Fibroblast of the aortic adventitia (primary cell): ENCODE data around the gene XRCC2. TPM values are rescaled to one million over a fixed set of nuclear protein-coding genes. Genes with fewer than 3 reads are reported as not detected.
A peak's percentile ranks its signal among the peaks of the same experiment; 100 is the strongest.
"Not testable (repeated sequence)": the region's sequence is repeated elsewhere in the genome, so short reads cannot be mapped to it uniquely, and the experiment has no call there.

ENCODE experiments used
- DNase-seq: peaks from one replicate; pipeline ENCODE4 v3.0.0-alpha.2; 2010; ENCODE audit warnings: low read depth
- H3K4me3 ChIP-seq: 2 replicates; pipeline ENCODE4 v1.5.1; 2011; ENCODE audit warnings: low read depth, mild to moderate bottlenecking, control low read depth, low read length, moderate library complexity
- total RNA-seq: library from RNA; depleted of rRNA; stranded (reverse); fragments of >200 nt; gene quantifications from 2 replicates; pipeline ENCODE4 v1.2.3, GENCODE V29; 2012; ENCODE audit warnings: low replicate concordance
- TF ChIP-seq, protein P1 (sequence below): IDR thresholded peaks from 2 replicates; pipeline ENCODE4 v1.5.1; 2011; ENCODE audit warnings: mild to moderate bottlenecking, low read length, control low read depth, inconsistent platforms; ENCODE audit not compliant: insufficient read depth

Gene XRCC2
- 1.1 and 8.1 TPM in 2 replicates for total RNA-seq

DNA sequence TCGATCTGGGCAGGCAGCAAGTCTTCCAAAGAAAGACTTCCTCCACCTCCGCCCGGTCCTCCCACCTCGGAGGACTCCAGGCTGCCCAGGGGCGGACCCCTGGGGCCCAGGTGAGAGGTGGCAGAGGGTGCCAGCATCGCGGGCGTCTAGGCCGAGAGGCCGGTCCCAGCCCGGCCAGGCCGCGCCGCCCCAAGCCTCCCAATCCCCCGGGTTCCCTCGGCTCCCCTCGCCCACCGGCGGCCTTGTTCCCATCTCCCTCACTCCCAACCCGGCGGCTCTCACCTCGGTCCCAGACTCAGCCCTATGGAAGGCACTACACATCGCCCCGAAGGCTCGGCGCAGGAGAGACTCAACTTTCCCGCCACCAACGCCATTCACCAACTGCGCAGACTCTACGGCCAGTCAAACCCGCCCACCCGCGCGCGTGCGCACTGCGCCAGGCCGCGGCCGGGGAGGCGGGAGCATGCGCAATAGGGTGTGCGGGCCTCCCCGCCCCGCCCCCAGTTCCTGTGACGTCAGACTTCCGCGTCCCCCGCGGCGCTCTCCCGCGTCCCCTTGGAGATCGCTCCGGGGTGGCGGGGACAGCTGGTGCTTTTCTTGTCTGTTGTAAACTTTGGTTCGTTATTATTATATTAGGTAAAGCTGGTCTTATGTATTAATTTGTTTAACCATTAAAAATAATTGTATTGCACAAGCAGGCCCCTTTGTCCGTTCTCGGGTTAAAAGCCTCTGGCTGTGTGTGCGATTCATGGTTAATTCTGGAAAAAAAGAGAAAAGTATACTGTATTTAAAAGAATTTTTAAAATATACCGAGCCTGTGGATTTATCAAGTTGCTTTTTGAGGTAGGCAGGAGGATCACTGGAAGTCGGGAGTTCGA, at the start of gene XRCC2:
Gene XRCC2, minus strand, starts transcription at position 383 of the 878 bp plus-strand sequence. Its CDS starts 62 bp downstream, at position 321.
- H3K4me3 ChIP-seq, result peak within 1 kb of the TSS; percentile 88
- TF ChIP-seq, protein P1, sequence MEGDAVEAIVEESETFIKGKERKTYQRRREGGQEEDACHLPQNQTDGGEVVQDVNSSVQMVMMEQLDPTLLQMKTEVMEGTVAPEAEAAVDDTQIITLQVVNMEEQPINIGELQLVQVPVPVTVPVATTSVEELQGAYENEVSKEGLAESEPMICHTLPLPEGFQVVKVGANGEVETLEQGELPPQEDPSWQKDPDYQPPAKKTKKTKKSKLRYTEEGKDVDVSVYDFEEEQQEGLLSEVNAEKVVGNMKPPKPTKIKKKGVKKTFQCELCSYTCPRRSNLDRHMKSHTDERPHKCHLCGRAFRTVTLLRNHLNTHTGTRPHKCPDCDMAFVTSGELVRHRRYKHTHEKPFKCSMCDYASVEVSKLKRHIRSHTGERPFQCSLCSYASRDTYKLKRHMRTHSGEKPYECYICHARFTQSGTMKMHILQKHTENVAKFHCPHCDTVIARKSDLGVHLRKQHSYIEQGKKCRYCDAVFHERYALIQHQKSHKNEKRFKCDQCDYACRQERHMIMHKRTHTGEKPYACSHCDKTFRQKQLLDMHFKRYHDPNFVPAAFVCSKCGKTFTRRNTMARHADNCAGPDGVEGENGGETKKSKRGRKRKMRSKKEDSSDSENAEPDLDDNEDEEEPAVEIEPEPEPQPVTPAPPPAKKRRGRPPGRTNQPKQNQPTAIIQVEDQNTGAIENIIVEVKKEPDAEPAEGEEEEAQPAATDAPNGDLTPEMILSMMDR, result no peak
- peak; percentile 84 for DNase-seq

DNA sequence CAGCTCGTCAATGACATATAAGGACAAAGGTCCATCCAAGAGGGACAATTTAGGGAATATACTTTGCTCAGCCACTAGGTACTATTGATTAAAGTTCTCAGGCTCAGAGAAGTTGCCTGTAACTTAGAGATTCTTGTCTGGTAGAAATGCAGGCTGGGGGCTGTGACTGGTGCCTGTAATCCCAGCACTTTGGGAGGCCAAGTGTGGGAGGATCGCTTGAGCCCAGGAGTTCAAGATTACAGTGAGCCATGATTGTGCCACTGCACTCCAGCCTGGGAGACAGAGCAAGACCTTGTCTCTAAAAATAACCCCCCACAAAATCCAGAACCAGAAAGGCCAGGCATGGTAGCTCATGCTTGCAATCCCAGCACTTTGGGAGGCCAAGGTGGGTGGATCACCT, 47.4 kb upstream of the XRCC2 start:
- TF ChIP-seq, protein P1, result no peak
- DNase-seq, result no peak
- no peak overlapping the region for H3K4me3 ChIP-seq

DNA sequence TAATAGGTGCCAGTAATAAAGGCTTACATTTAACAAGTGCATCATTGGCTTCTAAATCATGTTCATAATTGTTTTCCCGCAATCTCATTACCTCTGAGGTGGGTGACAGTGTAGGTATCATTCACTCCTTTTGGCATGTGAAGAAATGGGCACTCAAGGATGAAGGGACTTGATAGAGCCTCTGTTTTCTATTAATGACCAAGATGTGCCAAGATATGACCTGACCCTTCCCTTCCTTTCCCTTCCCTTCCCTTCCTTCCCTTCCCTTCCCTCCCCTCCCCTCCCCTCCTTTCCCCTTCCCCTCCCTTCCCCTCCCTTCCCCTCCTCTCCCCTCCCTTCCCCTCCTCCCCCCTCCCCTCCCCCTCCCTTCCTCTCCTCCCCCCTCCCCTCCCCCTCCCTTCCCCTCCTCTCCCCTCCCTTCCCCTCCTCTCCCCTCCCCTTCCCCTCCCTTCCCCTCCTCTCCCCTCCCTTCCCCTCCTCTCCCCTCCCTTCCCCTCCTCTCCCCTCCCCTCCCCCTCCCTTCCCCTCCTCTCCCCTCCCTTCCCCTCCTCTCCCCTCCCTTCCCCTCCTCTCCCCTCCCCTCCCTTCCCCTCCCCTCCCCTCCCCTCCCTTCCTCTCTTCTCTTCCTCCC, 36.6 kb upstream of the XRCC2 start:
- H3K4me3 ChIP-seq, result not testable (repeated sequence)

DNA sequence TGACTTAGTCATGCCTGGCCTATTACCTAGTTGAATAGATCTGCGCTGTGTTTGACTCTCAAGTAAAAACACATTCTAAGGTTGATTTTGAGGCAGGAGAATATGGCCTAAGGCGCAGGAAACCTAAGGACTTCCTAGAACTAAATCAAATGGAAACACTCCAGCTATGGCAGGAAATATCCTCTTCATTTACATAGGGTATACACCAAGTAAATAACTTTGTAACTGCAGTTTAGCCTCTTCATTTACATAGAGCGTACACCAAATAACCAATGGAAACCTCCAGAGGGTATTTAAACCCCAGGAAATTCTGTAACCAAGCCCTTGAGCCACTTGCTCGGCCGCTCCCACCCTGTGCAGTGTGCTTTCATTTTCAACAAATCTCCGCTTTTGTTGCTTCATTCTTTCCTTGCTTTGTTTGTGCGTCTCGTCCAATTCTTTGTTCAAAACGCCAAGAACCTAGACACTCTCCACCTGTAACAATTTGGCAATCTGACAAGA, 35.6 kb upstream of the XRCC2 start:
- H3K4me3 ChIP-seq, result no peak overlapping the region
- TF ChIP-seq, protein P1, result no peak
- no peak for DNase-seq

More for the DNA sequence above, 36.6 kb upstream of the XRCC2 start:
- DNase-seq, result not testable (repeated sequence)

DNA sequence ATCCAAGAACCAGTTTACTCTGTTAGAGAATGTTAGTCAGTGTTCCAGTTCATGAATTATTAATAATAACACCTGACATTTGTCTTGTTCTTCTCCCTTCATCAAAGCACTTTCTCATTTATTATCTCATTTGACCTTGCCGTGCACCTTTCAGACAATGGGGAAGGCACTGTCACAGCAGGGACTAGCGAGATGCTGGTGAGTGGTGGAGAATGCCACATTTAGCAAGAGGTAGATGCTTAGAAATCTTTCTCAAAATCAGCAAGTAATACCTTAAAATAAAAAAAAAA, 34.2 kb upstream of the XRCC2 start:
- TF ChIP-seq, protein P1, result no peak
- DNase-seq, result no peak

DNA sequence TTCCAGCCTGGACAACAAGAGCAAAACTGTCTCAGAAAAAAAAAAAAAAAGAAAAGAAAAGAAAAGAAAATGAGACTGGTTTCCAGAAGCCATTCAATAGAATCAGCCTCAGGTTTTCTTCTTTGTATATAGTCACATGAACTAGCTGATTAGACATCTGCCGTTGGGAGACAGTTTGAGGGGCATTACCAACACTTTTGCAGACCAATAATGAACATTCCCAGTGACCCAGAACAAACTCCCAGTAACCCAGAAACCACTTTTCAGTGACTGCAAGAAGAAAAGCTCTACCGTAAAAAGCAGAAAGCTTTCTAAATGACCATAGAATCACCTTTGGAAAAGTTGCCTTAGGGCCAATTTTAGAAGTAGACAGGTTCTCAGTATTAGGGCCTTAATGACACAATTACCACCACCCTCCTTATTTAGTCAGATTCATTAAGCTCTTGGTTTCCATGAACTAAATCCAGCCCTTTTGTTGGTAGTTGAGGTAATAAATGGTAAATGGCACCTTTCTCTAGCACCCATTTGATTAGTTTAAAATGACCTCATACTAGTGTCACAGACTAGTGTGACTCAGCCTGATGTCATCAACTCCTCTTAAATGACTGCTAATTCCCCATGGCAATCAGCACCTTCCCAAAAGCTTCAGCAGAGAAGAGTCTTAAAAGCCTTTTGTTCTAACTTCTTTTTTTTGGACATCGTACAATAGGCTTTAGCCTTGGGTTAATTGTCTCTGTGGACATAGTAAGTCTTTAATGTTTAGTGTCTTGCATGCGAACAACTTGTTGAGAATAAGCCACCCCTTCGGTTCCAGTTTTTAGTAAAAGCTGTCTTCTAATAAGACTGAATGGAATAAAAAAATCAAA, 33.6 kb upstream of the XRCC2 start:
- H3K4me3 ChIP-seq, result no peak overlapping the region
- DNase-seq, result no peak
- TF ChIP-seq, protein P1, result no peak

More for the DNA sequence above, 34.2 kb upstream of the XRCC2 start:
- H3K4me3 ChIP-seq, result no peak overlapping the region
